SU-DHL-6 (cell line): ENCODE measurements around the gene PLAC1.

Experiments
- H2AFZ ChIP-seq: fragments of 200-600 bp; sonication (generic); 2 replicates; pipeline ENCODE4 v1.6.1; 2014; ENCODE audit warnings: low read depth, mild to moderate bottlenecking, moderate library complexity, mixed read lengths, antibody characterized with exemption, low read length; ENCODE audit not compliant: severe bottlenecking
- H3F3A ChIP-seq: fragments of 200-600 bp; shearing (Covaris generic); 2 replicates; pipeline ENCODE4 v1.6.0; 2016; ENCODE audit warnings: antibody characterized with exemption, mild to moderate bottlenecking; ENCODE audit not compliant: insufficient read depth
- H3K27ac ChIP-seq: fragments of 200-600 bp; sonication (generic); 2 replicates; pipeline ENCODE4 v1.5.1; 2016; ENCODE audit warnings: low read depth, mild to moderate bottlenecking, low read length, moderate library complexity, mixed read lengths
- H3K27me3 ChIP-seq: fragments of 200-600 bp; sonication (generic), shearing (Covaris generic); 2 replicates; pipeline ENCODE4 v1.6.0; 2014; ENCODE audit warnings: mild to moderate bottlenecking, low read length
- H3K36me3 ChIP-seq: fragments of 200-600 bp; sonication (generic); 2 replicates; pipeline ENCODE4 v1.6.1; 2014; ENCODE audit warnings: mild to moderate bottlenecking, low read length, mixed read lengths
- H3K4me2 ChIP-seq: fragments of 300-600, 200-600 bp; shearing (Covaris generic), sonication (generic); 2 replicates; pipeline ENCODE4 v1.6.0; 2014; ENCODE audit warnings: low read length, low read depth, mild to moderate bottlenecking; ENCODE audit not compliant: poor library complexity, severe bottlenecking
- H3K4me3 ChIP-seq: fragments of 200-600 bp; sonication (generic); 2 replicates; pipeline ENCODE4 v1.5.1; 2014; ENCODE audit warnings: antibody characterized with exemption, low read length, mild to moderate bottlenecking, mixed read lengths; ENCODE audit not compliant: insufficient read depth, poor library complexity, severe bottlenecking
- H3K79me2 ChIP-seq: fragments of 200-600 bp; sonication (generic); 2 replicates; pipeline ENCODE4 v1.6.1; 2014; ENCODE audit warnings: mild to moderate bottlenecking, low read length, moderate library complexity; ENCODE audit not compliant: insufficient read depth
- H3K9ac ChIP-seq: fragments of 200-600 bp; sonication (generic); 2 replicates; pipeline ENCODE4 v1.7.0; 2014; ENCODE audit warnings: mild to moderate bottlenecking, low read length
- H3K9me2 ChIP-seq: fragments of 200-600 bp; sonication (generic); replicated peaks from 2 replicates; pipeline ENCODE4 v1.6.1; 2014; ENCODE audit warnings: low read length; ENCODE audit not compliant: insufficient read depth
- H3K9me3 ChIP-seq: fragments of 200-600 bp; sonication (generic); 2 replicates; pipeline ENCODE4 v1.6.1; 2014; ENCODE audit warnings: low read length, mixed read lengths; ENCODE audit not compliant: insufficient read depth
- H4K20me1 ChIP-seq: fragments of 200-600 bp; sonication (generic); 2 replicates; pipeline ENCODE4 v1.6.1; 2014; ENCODE audit warnings: low read depth, mild to moderate bottlenecking, antibody characterized with exemption, low read length, moderate library complexity, mixed read lengths
- EZH2phosphoT487 ChIP-seq: fragments of 200-600 bp; sonication (generic), shearing (Covaris generic); conservative IDR thresholded peaks from 2 replicates; pipeline ENCODE4 v1.6.1; 2018; ENCODE audit warnings: mild to moderate bottlenecking, antibody characterized with exemption, low read length, moderate library complexity, mixed read lengths
- TF ChIP-seq, protein P1 (sequence below): fragments of 200-600 bp; sonication (generic); IDR thresholded peaks from one replicate; pipeline ENCODE4 v1.5.1; 2017; ENCODE audit warnings: antibody characterized with exemption, mild to moderate bottlenecking, low read length, moderate library complexity; ENCODE audit not compliant: insufficient read depth, poor library complexity, severe bottlenecking

Gene PLAC1

DNA sequence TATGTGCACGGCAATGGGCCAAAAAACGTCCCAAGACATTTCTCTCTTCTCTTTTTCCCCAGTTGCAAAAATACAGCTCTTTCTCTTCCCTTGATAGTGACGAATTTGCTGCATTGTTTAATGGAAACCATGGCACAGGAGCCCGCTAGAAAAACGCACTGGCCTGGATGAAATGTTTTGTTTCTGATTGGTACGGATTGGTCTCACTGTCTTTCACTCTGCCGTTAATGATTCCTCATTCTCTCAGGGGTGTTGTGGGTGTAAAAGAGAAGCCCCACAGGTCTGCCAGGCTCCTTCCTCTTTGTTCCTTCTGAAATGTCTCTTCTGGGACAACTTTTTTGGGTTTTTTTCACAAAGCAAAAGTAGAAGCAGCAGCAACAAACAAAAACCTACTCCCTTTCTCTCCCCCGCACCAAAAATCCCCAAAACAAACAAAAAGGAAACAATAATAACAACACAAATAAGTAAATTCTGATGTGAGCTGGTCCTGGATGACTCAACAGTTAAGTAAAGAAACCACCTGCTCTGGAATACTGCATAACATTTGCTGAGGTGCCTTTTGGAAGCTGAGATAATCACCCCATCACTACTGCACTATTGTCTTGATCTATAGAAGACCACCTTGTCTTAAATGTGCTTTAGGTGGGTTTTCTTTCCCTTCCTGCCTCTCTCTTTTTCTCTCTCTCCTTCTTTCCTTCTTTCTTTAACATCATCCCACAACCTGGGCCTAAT, 89.8 kb downstream of the PLAC1 start:
- Histone ChIP-seq H2AFZ (no peak overlapping the region), H3K4me2 (no peak overlapping the region), H4K20me1 (no peaks in the 10 kb centered on the region), H3K9me3 (no peaks in the 10 kb centered on the region), H3K27me3 (no peaks in the 10 kb centered on the region), H3K4me3 (no peak overlapping the region), H3F3A (no peaks in the 10 kb centered on the region), H3K9me2 (no peaks in the 10 kb centered on the region), H3K27ac (no peak overlapping the region), H3K36me3 (no peaks in the 10 kb centered on the region), H3K79me2 (no peaks in the 10 kb centered on the region), H3K9ac (no peak overlapping the region)
- TF ChIP-seq, protein P1, sequence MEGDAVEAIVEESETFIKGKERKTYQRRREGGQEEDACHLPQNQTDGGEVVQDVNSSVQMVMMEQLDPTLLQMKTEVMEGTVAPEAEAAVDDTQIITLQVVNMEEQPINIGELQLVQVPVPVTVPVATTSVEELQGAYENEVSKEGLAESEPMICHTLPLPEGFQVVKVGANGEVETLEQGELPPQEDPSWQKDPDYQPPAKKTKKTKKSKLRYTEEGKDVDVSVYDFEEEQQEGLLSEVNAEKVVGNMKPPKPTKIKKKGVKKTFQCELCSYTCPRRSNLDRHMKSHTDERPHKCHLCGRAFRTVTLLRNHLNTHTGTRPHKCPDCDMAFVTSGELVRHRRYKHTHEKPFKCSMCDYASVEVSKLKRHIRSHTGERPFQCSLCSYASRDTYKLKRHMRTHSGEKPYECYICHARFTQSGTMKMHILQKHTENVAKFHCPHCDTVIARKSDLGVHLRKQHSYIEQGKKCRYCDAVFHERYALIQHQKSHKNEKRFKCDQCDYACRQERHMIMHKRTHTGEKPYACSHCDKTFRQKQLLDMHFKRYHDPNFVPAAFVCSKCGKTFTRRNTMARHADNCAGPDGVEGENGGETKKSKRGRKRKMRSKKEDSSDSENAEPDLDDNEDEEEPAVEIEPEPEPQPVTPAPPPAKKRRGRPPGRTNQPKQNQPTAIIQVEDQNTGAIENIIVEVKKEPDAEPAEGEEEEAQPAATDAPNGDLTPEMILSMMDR, result no peak
- TF ChIP-seq EZH2phosphoT487, result no peak

DNA sequence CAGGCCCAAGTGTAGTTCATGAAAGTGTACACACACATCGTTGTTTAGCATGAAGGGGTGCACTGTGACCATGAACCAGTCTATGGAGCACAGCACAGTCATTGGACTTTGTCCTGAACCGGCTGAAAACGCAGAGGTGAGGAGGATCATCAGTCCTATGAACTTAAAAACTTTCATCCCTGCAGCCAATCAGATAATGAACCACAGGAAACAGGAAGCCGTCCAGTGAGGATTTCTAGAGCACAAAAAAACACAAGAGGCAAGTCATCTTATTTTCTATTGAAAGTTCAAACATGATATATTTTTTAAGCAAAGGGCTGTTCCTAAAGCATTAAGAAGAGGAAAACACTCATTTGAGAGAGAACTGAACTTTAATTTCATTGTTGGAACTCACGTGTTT, 91.8 kb downstream of the PLAC1 start:
- H3K9me3 ChIP-seq, result no peaks in the 10 kb centered on the region
- TF ChIP-seq, protein P1, result no peak
- no peak for TF ChIP-seq EZH2phosphoT487
- no peaks in the 10 kb centered on the region for H3K9me2 ChIP-seq
- H3K36me3 ChIP-seq, result no peaks in the 10 kb centered on the region
- H3K4me3 ChIP-seq, result no peak overlapping the region
- H4K20me1 ChIP-seq, result no peaks in the 10 kb centered on the region
- H3K4me2 ChIP-seq, result no peak overlapping the region
- H3K27ac ChIP-seq, result no peak overlapping the region
- H3F3A ChIP-seq, result no peaks in the 10 kb centered on the region
- no peak overlapping the region for H3K9ac ChIP-seq
- H2AFZ ChIP-seq, result no peak overlapping the region
- no peaks in the 10 kb centered on the region for H3K79me2 ChIP-seq
- H3K27me3 ChIP-seq, result no peaks in the 10 kb centered on the region

DNA sequence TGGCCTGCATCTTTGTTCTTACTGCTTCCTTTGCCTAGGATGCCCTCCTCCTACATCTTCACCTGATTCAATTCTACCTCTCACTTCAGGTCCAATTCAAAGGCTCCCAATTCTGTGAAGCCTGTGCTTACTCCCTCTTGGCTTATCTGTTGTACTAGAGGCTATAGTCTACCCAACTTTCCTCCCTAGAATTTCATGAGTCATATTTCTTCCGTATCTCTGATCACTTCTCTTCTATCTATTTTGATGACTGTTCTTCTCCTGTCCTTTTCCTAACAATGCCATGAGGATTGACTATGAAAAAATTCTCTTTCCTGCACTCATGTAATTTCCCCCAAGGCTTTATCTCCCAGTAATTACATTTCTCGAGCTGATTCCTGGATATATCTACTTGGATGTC, 96.3 kb downstream of the PLAC1 start:
- Histone ChIP-seq H3K4me2 (no peak overlapping the region), H3K9me3 (no peaks in the 10 kb centered on the region), H3K27ac (no peak overlapping the region), H2AFZ (no peak overlapping the region), H3K36me3 (no peaks in the 10 kb centered on the region), H3K79me2 (no peaks in the 10 kb centered on the region), H3F3A (no peaks in the 10 kb centered on the region), H3K9ac (no peak overlapping the region), H3K27me3 (no peaks in the 10 kb centered on the region), H3K4me3 (no peak overlapping the region), H3K9me2 (no peaks in the 10 kb centered on the region), H4K20me1 (no peaks in the 10 kb centered on the region)
- TF ChIP-seq, protein P1, result no peak
- TF ChIP-seq EZH2phosphoT487, result no peak
